OCI-LY1 (cell line): Measurements from ENCODE around the gene TMEM131.

Experiments used
- H2AFZ ChIP-seq: fragments of 200-600 bp; sonication (generic), shearing (Covaris generic); 2 replicates; pipeline ENCODE4 v1.6.0; 2014; ENCODE audit warnings: antibody characterized with exemption, mild to moderate bottlenecking, low read length
- H3F3A ChIP-seq: fragments of 200-600 bp; sonication (generic), shearing (Covaris generic); 2 replicates; pipeline ENCODE4 v1.6.0; 2014; ENCODE audit warnings: mild to moderate bottlenecking, antibody characterized with exemption, low read length, moderate library complexity; ENCODE audit not compliant: insufficient read depth
- H3K27ac ChIP-seq: fragments of 200-600 bp; sonication (generic); 2 replicates; pipeline ENCODE4 v1.5.1; 2014; ENCODE audit warnings: low read length, mixed run types, mild to moderate bottlenecking, low read depth; ENCODE audit not compliant: poor library complexity, severe bottlenecking
- H3K27me3 ChIP-seq: fragments of 200-600 bp; sonication (generic); 2 replicates; pipeline ENCODE4 v1.6.0; 2014; ENCODE audit warnings: antibody characterized with exemption, mild to moderate bottlenecking, low read length, moderate library complexity; ENCODE audit not compliant: insufficient read depth
- H3K36me3 ChIP-seq: fragments of 200-600 bp; sonication (generic); 2 replicates; pipeline ENCODE4 v1.6.1; 2014; ENCODE audit warnings: mild to moderate bottlenecking, antibody characterized with exemption, low read length, moderate library complexity, mixed read lengths; ENCODE audit not compliant: insufficient read depth
- H3K4me1 ChIP-seq: fragments of 200-600 bp; sonication (generic); 2 replicates; pipeline ENCODE4 v1.5.1; 2014; ENCODE audit warnings: mild to moderate bottlenecking, low read length, moderate library complexity; ENCODE audit not compliant: insufficient read depth, severe bottlenecking
- H3K4me2 ChIP-seq: fragments of 200-600 bp; sonication (generic), shearing (Covaris generic); 2 replicates; pipeline ENCODE4 v1.6.1; 2014; ENCODE audit warnings: low read length
- H3K4me3 ChIP-seq: fragments of 200-600 bp; sonication (generic); 2 replicates; pipeline ENCODE4 v1.5.1; 2014; ENCODE audit warnings: low read length, low read depth, mild to moderate bottlenecking, mixed read lengths; ENCODE audit not compliant: poor library complexity, severe bottlenecking
- H3K79me2 ChIP-seq: fragments of 200-600 bp; shearing (Covaris generic); 2 replicates; pipeline ENCODE4 v1.6.1; 2016; ENCODE audit warnings: mixed run types, low read length, mixed read lengths; ENCODE audit not compliant: insufficient read depth
- H3K9ac ChIP-seq: fragments of 200-600 bp; sonication (generic), shearing (Covaris generic); 2 replicates; pipeline ENCODE4 v1.6.1; 2014; ENCODE audit warnings: mild to moderate bottlenecking, low read length, mixed read lengths
- H3K9me2 ChIP-seq: fragments of 200-600 bp; sonication (generic), shearing (Covaris generic); 2 replicates; pipeline ENCODE4 v1.6.1; 2014; ENCODE audit warnings: low read depth, mild to moderate bottlenecking, low read length, mixed read lengths
- H3K9me3 ChIP-seq: fragments of 200-600 bp; shearing (Covaris generic); 2 replicates; pipeline ENCODE4 v1.6.1; 2014; ENCODE audit warnings: low read length, mixed read lengths
- H4K20me1 ChIP-seq: fragments of 200-600 bp; sonication (generic), shearing (Covaris generic); 2 replicates; pipeline ENCODE4 v1.6.0; 2016; ENCODE audit warnings: mild to moderate bottlenecking, low read length; ENCODE audit not compliant: insufficient read depth
- CTCF ChIP-seq: fragments of 200-600 bp; sonication (generic), shearing (Covaris generic); IDR thresholded peaks from 2 replicates; pipeline ENCODE4 v1.5.1; 2017; ENCODE audit warnings: mild to moderate bottlenecking, antibody characterized with exemption, low read length, moderate library complexity, mixed read lengths
- EZH2 ChIP-seq: fragments of 200-600 bp; sonication (generic), shearing (Covaris generic); IDR thresholded peaks from 2 replicates; pipeline ENCODE4 v1.8.0; 2017; ENCODE audit warnings: borderline replicate concordance, mixed run types, mild to moderate bottlenecking, antibody characterized with exemption, low read length, moderate library complexity, mixed read lengths

The TMEM131 gene

GRCh38 chr2:97965116-97965515 lies 30.6 kb downstream of the TMEM131 start:
- no peak overlapping the region for H2AFZ ChIP-seq
- H3K9me3 ChIP-seq, result peaks cover 11% of the 10 kb centered on the region; the same call in 1 of the 2 replicates
- H3K36me3 ChIP-seq, result no peaks in the 10 kb centered on the region
- peaks cover 2% of the 10 kb centered on the region; the same call in 1 of the 2 replicates for H4K20me1 ChIP-seq
- no peak for TF ChIP-seq CTCF
- no peak for TF ChIP-seq EZH2
- no peak overlapping the region for H3K27ac ChIP-seq
- H3K4me3 ChIP-seq, result no peak overlapping the region
- H3F3A ChIP-seq, result peaks cover 5% of the 10 kb centered on the region; the same call in 1 of the 2 replicates
- H3K27me3 ChIP-seq, result no peaks in the 10 kb centered on the region
- H3K4me1 ChIP-seq, result peaks cover 30% of the 10 kb centered on the region
- peaks cover 41% of the 10 kb centered on the region for H3K79me2 ChIP-seq
- no peak overlapping the region for H3K9ac ChIP-seq
- H3K4me2 ChIP-seq, result no peak overlapping the region
- H3K9me2 ChIP-seq, result no peaks in the 10 kb centered on the region

DNA sequence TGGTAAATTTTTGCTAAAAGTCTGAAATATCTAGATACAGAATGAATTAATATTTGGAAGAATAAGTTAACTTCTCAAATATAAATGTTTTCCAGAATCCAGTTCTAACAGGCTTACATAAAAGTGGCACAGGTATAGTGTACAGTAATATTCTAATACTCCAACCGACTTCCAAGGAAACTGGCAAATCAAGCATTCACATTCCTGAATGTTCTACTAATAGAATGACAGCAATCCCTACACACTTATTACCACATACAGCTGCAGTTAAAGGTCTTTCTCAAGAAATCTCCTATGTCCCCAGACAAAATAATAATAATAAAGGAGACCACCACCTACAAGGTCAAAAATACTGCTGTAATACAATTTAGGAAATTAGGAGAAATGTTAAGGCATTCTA lies 31.9 kb downstream of the TMEM131 start:
- Histone ChIP-seq H3K9me3 (peaks cover 11% of the 10 kb centered on the region; the same call in 1 of the 2 replicates), H3K9ac (no peak overlapping the region), H3K36me3 (no peaks in the 10 kb centered on the region), H3K4me2 (no peak overlapping the region), H3F3A (peaks cover 5% of the 10 kb centered on the region; the same call in 1 of the 2 replicates), H3K4me1 (peaks cover 38% of the 10 kb centered on the region), H3K27me3 (no peaks in the 10 kb centered on the region), H3K9me2 (no peaks in the 10 kb centered on the region), H2AFZ (no peak overlapping the region), H3K27ac (no peak overlapping the region), H3K79me2 (peaks cover 35% of the 10 kb centered on the region), H3K4me3 (no peak overlapping the region), H4K20me1 (peaks cover 2% of the 10 kb centered on the region; the same call in 1 of the 2 replicates)
- no peak for TF ChIP-seq EZH2
- TF ChIP-seq CTCF, result no peak

- H3K9ac ChIP-seq, result no peak overlapping the region
- TF ChIP-seq CTCF, result no peak
- TF ChIP-seq EZH2, result no peak
- H3F3A ChIP-seq, result peaks cover 5% of the 10 kb centered on the region; the same call in 1 of the 2 replicates
- H3K9me2 ChIP-seq, result no peaks in the 10 kb centered on the region
- H3K79me2 ChIP-seq, result peaks cover 35% of the 10 kb centered on the region
- no peak overlapping the region for H3K4me2 ChIP-seq
- H4K20me1 ChIP-seq, result peaks cover 2% of the 10 kb centered on the region; the same call in 1 of the 2 replicates
- H2AFZ ChIP-seq, result no peak overlapping the region
- no peaks in the 10 kb centered on the region for H3K36me3 ChIP-seq
- H3K27ac ChIP-seq, result no peak overlapping the region
- no peaks in the 10 kb centered on the region for H3K27me3 ChIP-seq
- peaks cover 11% of the 10 kb centered on the region; the same call in 1 of the 2 replicates for H3K9me3 ChIP-seq
- peaks cover 40% of the 10 kb centered on the region for H3K4me1 ChIP-seq
- no peak overlapping the region for H3K4me3 ChIP-seq
Observed at GRCh38 chr2:97963079-97963406, 32.7 kb downstream of the TMEM131 start.
